ENCODE measurements around the gene ZNF709.

DNA sequence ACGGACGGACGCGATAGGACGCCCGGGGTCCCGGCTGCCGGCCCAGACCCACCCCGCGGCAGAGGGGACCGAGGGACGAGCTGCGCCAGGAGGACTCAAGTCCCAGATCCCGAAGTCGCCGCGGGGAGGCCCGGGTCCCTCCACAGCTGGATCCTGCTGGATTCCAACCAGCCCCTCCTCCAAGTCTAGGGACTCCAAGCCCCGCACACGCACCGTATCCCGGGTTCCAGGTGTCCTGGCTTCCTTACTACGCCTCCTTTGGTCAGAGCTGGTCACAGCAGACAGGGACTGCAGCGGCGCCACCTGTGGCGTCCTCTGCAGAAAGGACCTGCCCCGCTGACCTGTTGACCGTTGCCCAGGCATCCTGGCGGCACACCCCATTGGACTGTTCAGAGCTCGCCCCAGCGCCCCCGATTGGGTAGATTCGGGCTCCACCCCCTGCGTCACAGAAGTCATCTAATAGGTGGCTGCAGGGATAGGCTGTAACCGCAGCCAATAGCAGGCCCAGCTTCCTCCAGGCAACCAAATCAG is 29.0 kb upstream of the ZNF709 start:
- TF ChIP-seq, protein P1, sequence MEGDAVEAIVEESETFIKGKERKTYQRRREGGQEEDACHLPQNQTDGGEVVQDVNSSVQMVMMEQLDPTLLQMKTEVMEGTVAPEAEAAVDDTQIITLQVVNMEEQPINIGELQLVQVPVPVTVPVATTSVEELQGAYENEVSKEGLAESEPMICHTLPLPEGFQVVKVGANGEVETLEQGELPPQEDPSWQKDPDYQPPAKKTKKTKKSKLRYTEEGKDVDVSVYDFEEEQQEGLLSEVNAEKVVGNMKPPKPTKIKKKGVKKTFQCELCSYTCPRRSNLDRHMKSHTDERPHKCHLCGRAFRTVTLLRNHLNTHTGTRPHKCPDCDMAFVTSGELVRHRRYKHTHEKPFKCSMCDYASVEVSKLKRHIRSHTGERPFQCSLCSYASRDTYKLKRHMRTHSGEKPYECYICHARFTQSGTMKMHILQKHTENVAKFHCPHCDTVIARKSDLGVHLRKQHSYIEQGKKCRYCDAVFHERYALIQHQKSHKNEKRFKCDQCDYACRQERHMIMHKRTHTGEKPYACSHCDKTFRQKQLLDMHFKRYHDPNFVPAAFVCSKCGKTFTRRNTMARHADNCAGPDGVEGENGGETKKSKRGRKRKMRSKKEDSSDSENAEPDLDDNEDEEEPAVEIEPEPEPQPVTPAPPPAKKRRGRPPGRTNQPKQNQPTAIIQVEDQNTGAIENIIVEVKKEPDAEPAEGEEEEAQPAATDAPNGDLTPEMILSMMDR (IDR thresholded peaks at IDR 0.05; ENCODE audit: low read length) = no peak
- no peak for TF ChIP-seq EZH2 (IDR thresholded peaks at IDR 0.05; ENCODE audit: borderline replicate concordance, low read length)

Measured in OCI-LY1 (cell line).